Lower leg skin (tissue), 3 donors: ENCODE results near the gene BAIAP2.

Experiments
- CTCF ChIP-seq, 3 donors: fragments of 450-650 bp; IDR thresholded peaks; one replicate each; pipeline ENCODE4 v1.5.1; 2016; ENCODE audit warnings: antibody characterized with exemption in 3 of 3, mild to moderate bottlenecking in 3 of 3, moderate library complexity in 2 of 3
- POLR2A ChIP-seq, 2 donors: fragments of 450-650 bp; IDR thresholded peaks; one replicate each; pipeline ENCODE4 v1.6.1; 2016 to 2017; ENCODE audit warnings: antibody characterized with exemption in 2 of 2, mild to moderate bottlenecking in 1 of 2, moderate library complexity in 1 of 2

GRCh38 chr17:81056312-81056711 is 21.4 kb downstream of the BAIAP2 start:
- TF ChIP-seq POLR2A (IDR thresholded peaks at IDR 0.05) (no peak), CTCF (IDR thresholded peaks at IDR 0.05) (no peak)
